Ascending aorta (tissue), 2 donors: ENCODE data around the gene SYNDIG1L. TPM values are rescaled to one million over a fixed set of nuclear protein-coding genes. Genes with fewer than 3 reads are reported as not detected.
A peak's percentile ranks its signal among the peaks of the same experiment; 100 is the strongest.

Experiments
- DNase-seq, 2 donors: peaks; one replicate each; pipeline ENCODE4 v3.0.0-alpha.2; 2019; ENCODE audit warnings: low spot score in 2 of 2
- H3K27ac ChIP-seq, 2 donors: fragments of 200-600 bp; sonication (generic); one replicate each; pipeline ENCODE4 v1.5.1; 2016 to 2017; ENCODE audit warnings: mild to moderate bottlenecking in 1 of 2
- H3K27me3 ChIP-seq: fragments of 200-600 bp; sonication (generic); one replicate; pipeline ENCODE4 v1.5.1; 2017
- H3K36me3 ChIP-seq, 2 donors: fragments of 200-600 bp; sonication (generic); one replicate each; pipeline ENCODE4 v1.5.1; 2016
- H3K4me1 ChIP-seq, 2 donors: fragments of 200-600 bp; sonication (generic); one replicate each; pipeline ENCODE4 v1.5.1; 2016 to 2017; ENCODE audit warnings: mild to moderate bottlenecking in 1 of 2
- H3K4me3 ChIP-seq, 2 donors: fragments of 200-600 bp; sonication (generic); one replicate each; pipeline ENCODE4 v1.5.1; 2016 to 2017; ENCODE audit warnings: mild to moderate bottlenecking in 1 of 2
- H3K9me3 ChIP-seq, 2 donors: fragments of 200-600 bp; sonication (generic); one replicate each; pipeline ENCODE4 v1.5.1; 2016
- intact Hi-C: fragments of 100-400 bp; cut with DNase I; formaldehyde crosslinking; loops from one replicate; pipeline ENCODE4 v1.15.1; 2023
- total RNA-seq: library from RNA; depleted of rRNA; stranded (reverse); fragments of >200 nt; gene quantifications from one replicate; pipeline ENCODE4 v1.1.0, GENCODE V29; 2016
- TF ChIP-seq, protein P1 (sequence below), 3 experiments: fragments of 200-600 bp in 2 of 3; fragments of 450-650 bp in 1 of 3; sonication (generic) in 2 of 3; IDR thresholded peaks; one replicate each; pipeline ENCODE4 v1.5.1; 2016 to 2019; ENCODE audit warnings: antibody characterized with exemption in 3 of 3, mild to moderate bottlenecking in 1 of 3, moderate library complexity in 1 of 3

SYNDIG1L gene
- total RNA-seq, 1 donor from 2014 or later: not detected

DNA sequence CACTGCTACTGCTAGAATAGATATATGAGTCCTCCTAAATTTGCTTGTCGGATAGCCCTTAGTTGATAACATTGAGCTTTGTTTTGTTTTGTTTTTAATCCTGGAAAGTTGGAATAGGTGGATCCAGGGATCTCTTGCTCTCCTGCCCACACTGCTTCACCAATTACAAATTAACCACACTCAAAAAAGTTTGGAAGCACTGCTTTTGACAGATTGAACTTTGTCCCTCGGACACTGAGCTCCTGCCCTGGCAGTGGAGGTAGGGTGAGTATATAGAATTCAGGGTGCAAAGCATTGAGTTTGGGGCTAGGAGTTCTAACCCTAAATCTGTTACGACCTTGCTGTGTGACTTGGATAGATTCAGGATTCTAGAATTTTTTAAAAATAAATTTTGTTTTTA is 15.1 kb upstream of the SYNDIG1L start:
- intact Hi-C loops: no loop called here
- Histone ChIP-seq H3K4me1 (no peaks in the 10 kb centered on the region), H3K36me3 (no peaks in the 10 kb centered on the region), H3K9me3 (no peaks in the 10 kb centered on the region), H3K27me3 (no peaks in the 10 kb centered on the region), H3K4me3 (no peak overlapping the region), H3K27ac (no peak overlapping the region)
- DNase-seq: no peak
- TF ChIP-seq, protein P1, sequence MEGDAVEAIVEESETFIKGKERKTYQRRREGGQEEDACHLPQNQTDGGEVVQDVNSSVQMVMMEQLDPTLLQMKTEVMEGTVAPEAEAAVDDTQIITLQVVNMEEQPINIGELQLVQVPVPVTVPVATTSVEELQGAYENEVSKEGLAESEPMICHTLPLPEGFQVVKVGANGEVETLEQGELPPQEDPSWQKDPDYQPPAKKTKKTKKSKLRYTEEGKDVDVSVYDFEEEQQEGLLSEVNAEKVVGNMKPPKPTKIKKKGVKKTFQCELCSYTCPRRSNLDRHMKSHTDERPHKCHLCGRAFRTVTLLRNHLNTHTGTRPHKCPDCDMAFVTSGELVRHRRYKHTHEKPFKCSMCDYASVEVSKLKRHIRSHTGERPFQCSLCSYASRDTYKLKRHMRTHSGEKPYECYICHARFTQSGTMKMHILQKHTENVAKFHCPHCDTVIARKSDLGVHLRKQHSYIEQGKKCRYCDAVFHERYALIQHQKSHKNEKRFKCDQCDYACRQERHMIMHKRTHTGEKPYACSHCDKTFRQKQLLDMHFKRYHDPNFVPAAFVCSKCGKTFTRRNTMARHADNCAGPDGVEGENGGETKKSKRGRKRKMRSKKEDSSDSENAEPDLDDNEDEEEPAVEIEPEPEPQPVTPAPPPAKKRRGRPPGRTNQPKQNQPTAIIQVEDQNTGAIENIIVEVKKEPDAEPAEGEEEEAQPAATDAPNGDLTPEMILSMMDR (IDR thresholded peaks at IDR 0.05): no peak

DNA sequence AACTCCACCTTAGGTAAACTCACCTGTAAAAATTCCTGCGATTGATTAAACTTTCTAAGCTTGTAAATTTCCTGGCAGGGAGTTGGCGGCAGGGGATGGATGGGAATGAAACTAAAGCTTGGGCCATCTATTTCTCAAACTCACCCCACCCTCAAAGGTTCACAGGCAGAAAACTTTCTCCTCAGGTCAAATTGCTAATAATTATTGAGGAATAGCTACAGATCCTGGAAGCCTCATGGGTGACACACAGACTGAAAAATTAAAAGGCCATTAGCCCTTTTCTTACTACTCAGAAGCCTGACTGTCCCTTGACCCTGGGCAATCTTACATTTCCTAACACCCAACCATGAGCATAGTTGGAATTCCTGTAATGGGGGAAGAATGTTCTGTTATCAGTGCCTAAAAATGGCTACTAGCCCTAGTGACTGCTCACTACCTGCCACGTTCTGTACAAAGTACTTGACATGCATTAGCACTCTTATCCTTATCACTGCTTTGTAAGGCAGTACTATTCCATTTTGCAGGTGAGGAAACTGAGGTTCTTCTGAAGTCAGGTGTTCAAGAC is 12.4 kb upstream of the SYNDIG1L start:
- TF ChIP-seq, protein P1 (IDR thresholded peaks at IDR 0.05): no peak
- intact Hi-C loops: no loop called here
- H3K27me3 ChIP-seq: no peaks in the 10 kb centered on the region

DNA sequence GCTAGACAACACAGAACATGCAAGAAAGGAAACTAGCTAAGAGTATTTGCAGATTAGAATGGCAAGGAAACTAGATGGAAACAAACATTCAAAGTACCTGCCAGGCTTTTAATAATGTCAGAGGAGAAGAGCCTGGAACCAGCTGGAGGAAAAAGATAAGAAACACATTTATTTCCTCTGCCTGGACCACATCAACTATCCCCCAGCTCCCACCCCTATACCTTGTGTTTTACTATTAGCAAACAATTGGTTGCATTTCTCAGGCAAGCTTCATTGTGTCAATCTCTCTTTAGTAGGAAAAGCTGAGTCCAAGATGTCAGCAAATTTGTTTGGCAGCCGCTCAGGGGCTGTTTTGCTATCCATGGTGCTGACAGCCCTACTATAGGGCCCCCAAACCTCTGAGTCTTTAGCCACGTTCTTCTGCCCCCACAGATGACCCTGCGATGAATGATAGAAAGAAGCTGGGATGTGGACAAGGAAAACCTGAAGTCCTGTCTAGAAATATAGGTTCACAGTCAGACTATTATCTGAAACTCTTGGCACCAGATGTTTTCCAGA is 11.6 kb upstream of the SYNDIG1L start:
- no peak for DNase-seq
- no peak overlapping the region for H3K27ac ChIP-seq
- TF ChIP-seq, protein P1 (IDR thresholded peaks at IDR 0.05): no peak
- no peak overlapping the region for H3K4me3 ChIP-seq
- H3K36me3 ChIP-seq: no peaks in the 10 kb centered on the region
- no peaks in the 10 kb centered on the region for H3K27me3 ChIP-seq
- intact Hi-C loops: no loop called here
- no peaks in the 10 kb centered on the region for H3K4me1 ChIP-seq
- H3K9me3 ChIP-seq: no peaks in the 10 kb centered on the region

More for the DNA sequence above, 12.4 kb upstream of the SYNDIG1L start:
- H3K9me3 ChIP-seq: no peaks in the 10 kb centered on the region
- DNase-seq: no peak
- H3K36me3 ChIP-seq: no peaks in the 10 kb centered on the region
- H3K4me3 ChIP-seq: no peak overlapping the region
- H3K27ac ChIP-seq: no peak overlapping the region
- H3K4me1 ChIP-seq: no peaks in the 10 kb centered on the region

DNA sequence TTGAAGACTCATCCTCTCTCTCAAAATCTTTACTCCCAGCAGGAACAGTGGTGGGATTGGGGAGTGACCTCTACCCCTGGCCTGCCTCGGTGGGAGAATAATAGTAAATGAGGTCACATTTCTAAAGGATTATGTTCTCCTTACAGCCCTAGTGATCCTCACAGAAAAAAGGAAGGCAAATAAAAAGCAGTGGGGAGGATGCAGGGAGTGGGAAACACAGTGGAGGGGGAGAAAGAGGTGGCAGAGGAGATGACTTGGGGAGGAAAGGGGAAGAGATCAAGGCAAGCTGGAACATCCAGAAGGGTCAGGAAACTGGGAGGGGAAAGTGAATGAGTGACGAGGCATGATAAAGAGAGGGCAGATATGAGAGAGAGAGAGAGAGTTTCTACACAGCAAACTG is 8.3 kb upstream of the SYNDIG1L start:
- no peak overlapping the region for H3K27ac ChIP-seq

DNA sequence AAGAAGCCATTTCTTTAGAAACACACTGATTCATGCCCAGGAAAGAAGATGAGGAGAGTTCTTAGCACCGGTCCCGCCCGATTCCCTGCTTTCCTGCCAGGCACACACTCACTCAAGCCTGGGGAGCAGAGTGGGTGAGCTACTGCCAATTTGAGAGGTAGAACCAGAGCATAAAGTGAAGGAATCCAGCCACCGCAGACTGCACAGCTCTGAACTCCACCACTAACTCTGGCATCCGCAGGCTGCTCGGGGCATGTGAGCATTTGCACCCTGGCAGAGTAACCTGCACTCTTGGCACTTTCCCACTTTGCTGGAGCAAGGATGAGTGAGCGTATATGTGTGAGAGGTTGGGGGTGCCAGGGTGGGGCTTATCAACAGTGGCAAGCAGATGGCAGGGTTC is 4.0 kb upstream of the SYNDIG1L start:
- Histone ChIP-seq H3K27me3 (no peaks in the 10 kb centered on the region), H3K4me1 (no peaks in the 10 kb centered on the region), H3K36me3 (no peaks in the 10 kb centered on the region), H3K4me3 (no peak overlapping the region), H3K9me3 (no peaks in the 10 kb centered on the region), H3K27ac (no peak overlapping the region)
- intact Hi-C loops: no loop called here
- DNase-seq: no peak
- TF ChIP-seq, protein P1 (IDR thresholded peaks at IDR 0.05): no peak

More for the DNA sequence above, 8.3 kb upstream of the SYNDIG1L start:
- Histone ChIP-seq H3K4me3 (no peak overlapping the region), H3K4me1 (no peaks in the 10 kb centered on the region), H3K36me3 (no peaks in the 10 kb centered on the region), H3K9me3 (no peaks in the 10 kb centered on the region), H3K27me3 (no peaks in the 10 kb centered on the region)
- intact Hi-C loops: no loop called here
- peak in 1 of 2 donors; percentile 3 for DNase-seq
- TF ChIP-seq, protein P1 (IDR thresholded peaks at IDR 0.05): no peak
